Ascending aorta (tissue), 2 donors: ENCODE measurements around the gene TRIM15. TPM values are rescaled to one million over a fixed set of nuclear protein-coding genes. Genes with fewer than 3 reads are reported as not detected.

Source experiments
- DNase-seq, 2 donors: peaks; one replicate each; pipeline ENCODE4 v3.0.0-alpha.2; 2019; ENCODE audit warnings: low spot score in 2 of 2
- H3K27ac ChIP-seq, 2 donors: fragments of 200-600 bp; sonication (generic); one replicate each; pipeline ENCODE4 v1.5.1; 2016 to 2017; ENCODE audit warnings: mild to moderate bottlenecking in 1 of 2
- H3K27me3 ChIP-seq: fragments of 200-600 bp; sonication (generic); one replicate; pipeline ENCODE4 v1.5.1; 2017
- H3K36me3 ChIP-seq, 2 donors: fragments of 200-600 bp; sonication (generic); one replicate each; pipeline ENCODE4 v1.5.1; 2016
- H3K4me1 ChIP-seq, 2 donors: fragments of 200-600 bp; sonication (generic); one replicate each; pipeline ENCODE4 v1.5.1; 2016 to 2017; ENCODE audit warnings: mild to moderate bottlenecking in 1 of 2
- H3K4me3 ChIP-seq, 2 donors: fragments of 200-600 bp; sonication (generic); one replicate each; pipeline ENCODE4 v1.5.1; 2016 to 2017; ENCODE audit warnings: mild to moderate bottlenecking in 1 of 2
- H3K9me3 ChIP-seq, 2 donors: fragments of 200-600 bp; sonication (generic); one replicate each; pipeline ENCODE4 v1.5.1; 2016
- intact Hi-C: fragments of 100-400 bp; cut with DNase I; formaldehyde crosslinking; loops from one replicate; pipeline ENCODE4 v1.15.1; 2023
- total RNA-seq: library from RNA; depleted of rRNA; stranded (reverse); fragments of >200 nt; gene quantifications from one replicate; pipeline ENCODE4 v1.1.0, GENCODE V29; 2016
- TF ChIP-seq, protein P1 (sequence below), 3 experiments: fragments of 200-600 bp in 2 of 3; fragments of 450-650 bp in 1 of 3; sonication (generic) in 2 of 3; IDR thresholded peaks; one replicate each; pipeline ENCODE4 v1.5.1; 2016 to 2019; ENCODE audit warnings: antibody characterized with exemption in 3 of 3, mild to moderate bottlenecking in 1 of 3, moderate library complexity in 1 of 3

The TRIM15 gene
- total RNA-seq, 1 donor from 2014 or later: not detected

DNA sequence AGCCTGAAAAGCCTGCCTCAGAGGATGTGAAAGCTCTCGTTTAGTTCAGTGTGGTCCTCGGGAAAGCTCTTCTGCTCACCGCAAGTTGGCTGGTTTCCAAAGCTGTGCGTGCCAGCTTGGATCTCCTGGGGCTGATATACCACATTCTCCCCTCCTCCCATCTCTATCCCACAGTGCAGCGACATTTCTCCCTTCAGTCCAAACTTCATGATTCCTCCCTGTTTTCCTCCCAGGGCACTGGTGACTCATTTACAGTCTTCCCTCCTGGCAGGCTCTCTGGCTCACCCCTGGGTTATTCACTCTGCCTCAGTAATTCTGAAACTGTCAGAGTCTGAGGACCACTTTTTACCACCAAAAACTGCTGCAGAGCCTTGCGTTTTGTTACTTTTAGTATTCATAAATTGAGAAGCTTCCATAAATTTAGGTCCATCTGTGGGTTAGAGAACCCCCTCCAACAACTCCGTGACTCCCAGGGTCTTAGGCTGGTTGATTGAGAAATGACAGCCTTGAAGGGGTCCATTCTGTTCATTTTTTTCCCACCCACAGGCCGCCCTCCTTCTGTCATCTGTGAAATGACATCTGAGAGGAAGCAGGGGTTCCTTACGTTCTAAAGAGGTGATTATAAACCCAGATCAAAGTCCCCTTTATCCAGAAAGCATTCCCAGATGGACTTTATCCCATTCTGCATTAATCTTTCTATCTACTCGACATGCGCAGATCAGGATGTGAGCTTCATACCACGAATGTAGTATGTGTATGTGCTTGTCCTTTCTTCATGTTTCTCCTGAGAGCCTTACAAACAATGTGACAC is 8.4 kb upstream of the TRIM15 start:
- Histone ChIP-seq H3K4me1 (peaks cover 0 to 3% of the 10 kb centered on the region in 2 donors), H3K27ac (no peak overlapping the region), H3K36me3 (no peaks in the 10 kb centered on the region), H3K4me3 (no peak overlapping the region), H3K9me3 (no peaks in the 10 kb centered on the region), H3K27me3 (no peaks in the 10 kb centered on the region)
- TF ChIP-seq, protein P1, sequence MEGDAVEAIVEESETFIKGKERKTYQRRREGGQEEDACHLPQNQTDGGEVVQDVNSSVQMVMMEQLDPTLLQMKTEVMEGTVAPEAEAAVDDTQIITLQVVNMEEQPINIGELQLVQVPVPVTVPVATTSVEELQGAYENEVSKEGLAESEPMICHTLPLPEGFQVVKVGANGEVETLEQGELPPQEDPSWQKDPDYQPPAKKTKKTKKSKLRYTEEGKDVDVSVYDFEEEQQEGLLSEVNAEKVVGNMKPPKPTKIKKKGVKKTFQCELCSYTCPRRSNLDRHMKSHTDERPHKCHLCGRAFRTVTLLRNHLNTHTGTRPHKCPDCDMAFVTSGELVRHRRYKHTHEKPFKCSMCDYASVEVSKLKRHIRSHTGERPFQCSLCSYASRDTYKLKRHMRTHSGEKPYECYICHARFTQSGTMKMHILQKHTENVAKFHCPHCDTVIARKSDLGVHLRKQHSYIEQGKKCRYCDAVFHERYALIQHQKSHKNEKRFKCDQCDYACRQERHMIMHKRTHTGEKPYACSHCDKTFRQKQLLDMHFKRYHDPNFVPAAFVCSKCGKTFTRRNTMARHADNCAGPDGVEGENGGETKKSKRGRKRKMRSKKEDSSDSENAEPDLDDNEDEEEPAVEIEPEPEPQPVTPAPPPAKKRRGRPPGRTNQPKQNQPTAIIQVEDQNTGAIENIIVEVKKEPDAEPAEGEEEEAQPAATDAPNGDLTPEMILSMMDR (IDR thresholded peaks at IDR 0.05): no peak
- intact Hi-C loops: no loop called here
- no peak for DNase-seq

DNA sequence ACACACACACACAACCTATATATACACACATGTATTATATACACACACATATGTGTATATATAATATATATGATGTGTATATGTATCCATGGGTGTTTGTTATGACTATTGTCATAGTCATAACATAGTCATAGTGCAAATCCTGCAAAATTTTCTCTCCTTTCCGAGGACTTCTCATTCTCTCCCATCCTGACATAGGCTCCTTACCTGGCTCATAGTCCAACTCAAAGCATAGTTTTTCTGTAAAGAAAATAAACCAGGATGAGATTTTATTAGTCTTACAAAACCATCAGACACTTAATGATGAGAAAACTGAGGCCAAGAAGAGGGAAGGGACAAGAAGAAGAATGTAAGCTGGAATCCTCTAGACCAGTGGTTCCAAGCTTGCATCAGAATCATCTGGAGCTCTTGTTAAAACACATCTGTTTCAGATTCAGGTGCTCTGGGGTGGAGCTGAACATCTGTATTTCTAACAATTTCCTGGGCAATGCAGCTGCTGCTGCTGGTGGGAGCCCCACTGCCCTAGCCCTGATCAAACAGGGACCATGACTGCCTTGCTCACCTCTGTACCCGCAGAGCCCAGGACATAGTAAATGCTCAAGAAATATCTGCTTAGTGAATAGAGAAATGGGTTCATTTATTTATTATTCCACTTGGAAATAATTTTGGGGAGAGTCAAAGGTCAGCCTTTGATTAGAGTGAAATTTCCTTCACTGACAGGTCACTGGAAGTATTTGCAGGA is 7.7 kb upstream of the TRIM15 start:
- Histone ChIP-seq H3K36me3 (no peaks in the 10 kb centered on the region), H3K4me3 (no peak overlapping the region), H3K4me1 (peaks cover 0 to 3% of the 10 kb centered on the region in 2 donors), H3K9me3 (no peaks in the 10 kb centered on the region), H3K27ac (no peak overlapping the region), H3K27me3 (no peaks in the 10 kb centered on the region)
- no peak for DNase-seq
- TF ChIP-seq, protein P1 (IDR thresholded peaks at IDR 0.05): no peak
- intact Hi-C loops: no loop called here

DNA sequence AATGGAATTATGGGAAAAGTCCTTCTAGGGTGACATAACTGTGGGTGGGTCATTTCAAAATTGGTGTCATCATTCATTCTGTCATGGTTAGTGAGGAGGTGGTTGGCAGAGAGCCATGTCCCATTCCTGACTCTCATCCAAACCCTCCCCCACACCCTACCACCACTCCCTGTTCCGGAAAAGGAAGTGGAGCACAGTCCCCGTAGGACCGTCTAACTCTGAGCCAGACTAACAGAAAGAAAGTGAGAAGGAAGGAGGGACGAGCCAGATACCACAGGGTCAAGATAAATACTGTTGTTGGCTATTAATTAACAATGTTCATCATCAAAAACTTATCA is 7.1 kb upstream of the TRIM15 start:
- H3K36me3 ChIP-seq: no peaks in the 10 kb centered on the region
- intact Hi-C loops: no loop called here
- TF ChIP-seq, protein P1 (IDR thresholded peaks at IDR 0.05): no peak
- DNase-seq: no peak
- no peak overlapping the region for H3K4me3 ChIP-seq
- H3K4me1 ChIP-seq: peaks cover 0 to 3% of the 10 kb centered on the region in 2 donors
- H3K27ac ChIP-seq: no peak overlapping the region
- H3K9me3 ChIP-seq: no peaks in the 10 kb centered on the region
- no peaks in the 10 kb centered on the region for H3K27me3 ChIP-seq

DNA sequence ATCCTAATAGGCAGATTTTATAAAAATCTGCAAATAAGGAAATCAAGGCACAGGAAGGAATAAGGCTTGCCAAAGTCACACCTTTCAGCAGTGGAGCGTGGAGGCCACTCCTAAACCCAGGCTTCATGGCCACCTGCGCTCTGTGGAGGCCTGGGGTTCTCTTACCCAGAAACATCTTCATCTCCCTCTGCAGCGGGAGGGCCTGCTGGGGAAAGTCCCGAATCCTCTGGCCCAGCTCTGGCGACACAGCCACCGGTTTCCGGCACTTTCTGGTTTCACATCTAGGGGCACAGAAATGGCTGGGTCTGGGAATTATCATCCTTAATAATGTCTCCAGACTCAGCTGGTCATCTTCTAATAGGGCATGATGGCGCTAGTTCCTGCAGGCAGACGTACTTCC is 6.6 kb upstream of the TRIM15 start:
- no peak overlapping the region for H3K4me3 ChIP-seq
- no peaks in the 10 kb centered on the region for H3K27me3 ChIP-seq
- peaks cover 0 to 3% of the 10 kb centered on the region in 2 donors for H3K4me1 ChIP-seq
- H3K9me3 ChIP-seq: no peaks in the 10 kb centered on the region
- TF ChIP-seq, protein P1 (IDR thresholded peaks at IDR 0.05): no peak
- intact Hi-C loops: no loop called here
- no peaks in the 10 kb centered on the region for H3K36me3 ChIP-seq
- no peak for DNase-seq
- no peak overlapping the region for H3K27ac ChIP-seq

DNA sequence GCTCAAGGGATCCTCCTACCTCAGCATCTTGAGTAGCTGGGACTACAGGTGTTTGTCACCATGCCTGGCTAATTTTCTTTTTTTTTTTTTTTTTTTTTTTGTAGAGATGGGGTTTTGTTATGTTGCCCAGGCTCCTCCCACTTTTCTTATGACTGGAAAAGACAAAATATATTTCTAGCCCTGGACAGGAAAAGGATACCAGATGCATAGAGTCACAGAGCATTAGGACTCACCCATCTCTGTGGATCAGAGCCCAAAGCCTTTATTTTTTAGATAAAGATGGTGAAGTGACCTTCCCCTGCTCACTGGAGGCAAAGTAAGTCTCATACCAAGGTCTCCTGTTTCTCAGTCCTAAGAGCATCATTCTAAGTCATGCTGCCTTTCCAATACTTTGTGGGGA is 5.8 kb upstream of the TRIM15 start:
- H3K27ac ChIP-seq: no peak overlapping the region
- H3K4me1 ChIP-seq: peaks cover 0 to 3% of the 10 kb centered on the region in 2 donors
- no peaks in the 10 kb centered on the region for H3K9me3 ChIP-seq
- H3K36me3 ChIP-seq: no peaks in the 10 kb centered on the region
- H3K27me3 ChIP-seq: no peaks in the 10 kb centered on the region
- H3K4me3 ChIP-seq: no peak overlapping the region
- TF ChIP-seq, protein P1 (IDR thresholded peaks at IDR 0.05): no peak
- intact Hi-C loops: no loop called here
- no peak for DNase-seq
